Effector CD8-positive, alpha-beta T cell (primary cell): ENCODE results near the gene ZMIZ1.

Source experiments
- DNase-seq: peaks from one replicate; lab custom pipeline; 2025; lab: John Stamatoyannopoulos, UW

The ZMIZ1 gene

DNA sequence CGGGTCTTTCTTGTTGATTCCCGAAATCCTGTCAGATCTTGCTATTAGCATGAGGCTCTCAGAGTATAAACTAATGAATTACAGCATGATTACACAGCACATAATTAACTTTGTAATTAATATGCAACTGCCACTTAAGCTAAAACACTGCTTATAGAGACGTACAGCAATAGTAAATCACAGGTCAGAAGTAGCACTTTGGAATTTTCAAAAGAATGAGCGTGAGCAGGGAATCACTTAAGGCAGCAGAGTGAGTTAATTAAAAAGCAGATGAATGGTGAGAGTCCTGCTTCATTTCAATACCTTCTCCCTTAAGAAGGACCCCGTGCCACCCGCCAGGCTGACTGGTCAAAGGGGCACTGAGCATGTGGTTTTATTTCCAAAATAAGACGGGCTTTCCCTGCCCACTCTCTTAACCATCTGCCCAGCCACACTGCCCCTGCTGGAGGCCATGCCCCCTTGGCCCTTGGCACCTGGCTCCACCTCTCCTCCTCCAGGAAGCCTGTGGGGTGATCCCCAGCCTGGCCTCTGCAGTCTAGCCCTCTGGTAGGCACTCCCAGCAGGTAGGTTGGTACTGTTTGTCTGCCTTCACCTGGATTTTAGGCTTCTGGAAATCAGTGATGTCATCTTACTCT, 117.8 kb downstream of the ZMIZ1 start:
- DNase-seq: no peak

GRCh38 chr10:79187121-79187940, 118.6 kb downstream of the ZMIZ1 start:
- no peak for DNase-seq

DNA sequence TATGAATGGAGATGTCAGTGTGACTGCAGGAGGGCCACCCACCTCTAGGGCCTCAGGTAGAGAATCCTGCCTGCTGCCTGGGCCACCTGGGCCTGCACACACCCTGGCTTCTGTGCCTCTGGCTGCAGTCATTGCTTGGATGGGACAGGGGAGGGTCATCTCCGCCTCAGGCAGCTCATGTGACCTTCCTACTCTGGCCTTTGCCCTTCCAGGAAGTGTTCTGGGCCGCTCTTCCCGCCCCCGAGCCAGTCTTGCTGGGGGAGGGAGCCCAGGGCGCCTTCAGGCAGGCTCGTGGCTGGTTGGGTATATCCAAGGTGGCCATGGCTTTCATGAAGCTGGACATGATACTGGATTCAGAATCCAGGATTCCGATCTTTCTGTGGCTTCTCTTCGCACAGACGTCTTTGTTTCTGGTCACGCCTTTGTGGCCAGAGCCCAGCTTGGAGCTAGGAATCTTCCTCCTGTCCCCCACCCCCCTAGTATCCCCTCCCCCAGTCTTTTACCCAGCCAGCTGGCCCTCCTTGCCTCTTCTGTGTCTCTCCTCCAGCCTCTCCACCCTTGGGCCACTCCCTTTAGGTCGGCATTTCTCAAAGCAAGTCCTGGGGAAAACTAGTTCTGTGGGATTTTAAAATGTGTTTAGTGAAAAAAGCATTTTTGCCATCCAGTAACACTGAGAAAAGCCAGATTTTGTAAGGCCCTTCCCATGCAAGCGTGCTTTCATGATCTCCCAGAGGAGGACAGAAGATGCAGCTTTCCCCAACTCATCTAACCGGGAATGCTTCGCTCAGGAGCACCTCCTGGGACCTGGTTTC, 119.6 kb downstream of the ZMIZ1 start:
- no peak for DNase-seq

DNA sequence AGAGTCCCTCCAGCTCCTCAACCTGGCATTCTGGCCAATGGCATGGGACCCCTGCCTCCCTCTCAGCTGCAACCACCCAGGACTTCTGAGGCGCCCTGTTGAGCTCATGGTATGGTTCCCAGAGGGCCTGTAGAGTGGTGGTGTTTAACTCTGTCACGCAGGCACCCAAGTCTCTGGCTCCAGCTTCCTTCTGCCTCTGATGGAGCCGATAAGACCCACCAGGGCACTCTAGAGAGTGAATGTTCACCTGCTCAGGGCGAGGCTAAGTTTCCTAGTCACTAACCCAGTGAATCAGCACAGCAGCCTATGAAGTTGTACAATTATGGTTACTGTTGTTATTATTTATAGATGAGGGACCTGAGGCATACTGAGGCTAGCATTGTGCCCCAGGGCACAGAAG, 120.4 kb downstream of the ZMIZ1 start:
- no peak for DNase-seq

DNA sequence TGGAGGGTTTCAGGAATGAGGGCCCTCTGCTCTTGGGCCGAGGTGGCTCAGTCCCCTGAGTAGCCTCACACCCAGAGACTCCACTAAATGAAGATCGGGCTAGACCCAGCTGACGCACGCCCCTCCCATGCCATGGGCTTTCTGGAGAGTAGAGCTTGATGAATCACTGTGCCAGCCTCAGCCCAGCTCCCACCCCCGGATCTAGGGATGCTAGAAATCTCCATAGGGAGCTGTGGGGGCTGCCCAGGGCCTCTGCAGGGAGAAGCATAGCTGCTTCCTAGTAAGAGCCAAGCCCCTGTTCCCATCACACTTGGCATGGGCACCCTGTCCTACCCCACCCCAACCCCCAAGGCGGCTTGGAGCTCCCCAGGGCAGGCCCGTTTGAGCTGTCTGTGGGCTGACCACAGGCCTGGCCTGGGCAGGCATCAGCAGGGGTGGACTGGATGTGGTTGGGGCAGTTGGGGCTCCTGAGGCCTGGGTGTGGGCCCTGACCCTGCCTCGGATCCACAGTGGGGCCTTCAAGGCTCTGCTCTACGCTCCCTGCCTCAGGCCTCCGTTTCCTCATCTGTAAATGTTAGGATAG, 121.2 kb downstream of the ZMIZ1 start:
- no peak for DNase-seq

- no peak for DNase-seq
These were observed 122.0 kb downstream of the ZMIZ1 start for GRCh38 chr10:79190740-79191261.

GRCh38 chr10:79191951-79192676, 123.3 kb downstream of the ZMIZ1 start:
- DNase-seq: no peak

DNA sequence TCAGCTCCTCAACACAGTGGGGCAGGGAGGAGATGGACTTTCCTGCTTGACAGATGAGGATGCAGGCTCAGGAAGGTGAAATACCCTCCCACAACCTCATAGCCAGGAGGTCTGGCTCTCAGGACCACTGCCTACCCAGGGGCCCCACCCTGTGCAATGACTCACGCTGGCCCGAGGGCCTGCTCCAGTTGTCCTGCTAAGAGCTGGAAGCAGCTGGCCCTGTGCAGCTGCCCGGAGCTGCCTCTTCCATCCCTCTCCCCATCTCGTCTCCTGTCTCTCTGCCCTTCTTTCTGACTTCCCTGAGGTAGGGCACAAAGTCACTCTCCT, 123.9 kb downstream of the ZMIZ1 start:
- DNase-seq: no peak

GRCh38 chr10:79193694-79194382, 125.1 kb downstream of the ZMIZ1 start:
- no peak for DNase-seq

DNA sequence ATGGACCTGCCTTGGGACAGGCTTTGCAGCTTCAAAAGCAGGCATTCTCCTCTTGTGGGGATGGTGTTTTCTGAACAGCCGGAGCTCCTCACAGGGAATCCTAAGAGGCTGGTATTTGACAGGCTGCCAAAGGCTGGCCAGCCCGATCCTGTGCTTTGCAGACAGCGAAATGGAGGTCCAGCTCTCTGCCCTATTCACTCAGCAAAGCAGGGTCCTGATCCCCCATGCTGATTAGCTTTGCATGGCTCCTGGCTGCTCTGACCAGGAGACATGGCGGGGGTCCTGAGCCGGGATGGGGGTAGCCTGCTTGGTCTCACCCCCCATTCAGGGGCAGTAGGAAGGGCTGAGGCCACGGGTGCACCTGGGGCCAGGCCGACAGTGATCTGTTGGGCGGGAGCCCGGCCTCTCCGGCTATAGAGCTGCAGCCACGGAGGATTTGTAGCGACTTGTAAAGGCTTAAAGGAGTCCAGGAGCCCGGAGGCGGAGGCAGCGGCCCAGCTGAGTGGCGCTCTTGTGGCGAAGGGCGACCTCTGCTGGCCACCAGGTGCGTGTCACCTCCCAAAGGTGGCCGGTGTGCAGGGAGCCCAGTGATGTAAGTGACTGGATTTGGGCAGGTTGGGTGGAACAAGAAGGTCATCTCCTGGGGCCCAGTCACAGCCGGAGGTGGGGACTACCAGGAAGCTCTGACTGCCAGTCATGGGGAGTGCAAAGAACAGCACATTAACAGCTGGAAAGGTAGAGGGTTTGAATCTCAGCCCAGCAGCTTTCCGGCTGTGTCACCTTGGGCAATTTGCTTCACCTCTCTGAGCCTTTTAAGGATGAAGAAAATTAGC, 126.5 kb downstream of the ZMIZ1 start:
- peak; percentile 63 for DNase-seq

DNA sequence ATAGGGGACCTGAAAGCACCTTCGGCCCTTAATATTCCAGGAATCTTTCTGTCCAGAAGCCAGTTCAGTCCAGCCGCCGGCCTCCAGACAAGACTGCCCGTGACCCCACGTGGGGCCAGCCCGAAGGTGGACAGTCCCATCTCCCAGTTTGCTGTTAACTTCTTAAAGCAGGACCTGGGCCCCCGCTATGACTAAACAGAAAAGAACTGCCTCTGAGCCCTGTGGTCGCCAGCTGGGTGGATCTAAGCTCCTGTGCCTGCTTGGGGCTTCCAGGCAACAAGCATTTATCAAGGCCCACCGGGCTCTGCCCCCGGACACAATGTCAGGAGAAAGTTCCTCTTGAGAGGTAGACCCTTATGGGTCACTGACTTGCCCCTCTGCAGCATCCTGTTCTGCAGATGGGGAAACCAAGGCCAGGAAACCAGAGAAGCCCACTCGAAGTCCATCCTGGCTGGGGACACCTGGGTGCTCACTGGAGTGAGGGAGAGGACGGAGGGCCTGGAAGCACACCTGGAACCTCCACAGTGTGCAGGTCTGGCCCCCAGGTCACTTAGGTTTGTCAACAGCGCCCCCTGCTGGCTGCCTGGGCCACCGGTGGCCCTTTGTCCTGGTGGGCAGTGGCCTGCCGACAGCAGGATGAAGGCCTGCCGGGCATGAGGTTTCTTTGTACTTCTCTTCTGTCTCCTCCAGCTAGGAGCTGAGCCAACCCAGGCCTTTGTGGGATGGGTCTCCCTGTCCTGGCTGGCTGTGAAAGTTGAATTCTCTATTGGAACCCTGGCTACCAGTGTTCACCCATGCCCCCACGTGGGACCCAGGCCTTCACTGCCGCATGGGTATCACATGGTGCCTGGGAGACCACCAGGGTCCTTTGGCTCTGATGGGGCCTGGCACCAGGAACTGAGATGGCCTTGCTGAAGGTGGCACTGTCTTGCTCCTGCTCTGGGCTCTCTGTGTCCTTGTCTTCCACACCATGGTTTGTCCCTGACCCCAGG, 128.0 kb downstream of the ZMIZ1 start:
- DNase-seq: peak; percentile 60

DNA sequence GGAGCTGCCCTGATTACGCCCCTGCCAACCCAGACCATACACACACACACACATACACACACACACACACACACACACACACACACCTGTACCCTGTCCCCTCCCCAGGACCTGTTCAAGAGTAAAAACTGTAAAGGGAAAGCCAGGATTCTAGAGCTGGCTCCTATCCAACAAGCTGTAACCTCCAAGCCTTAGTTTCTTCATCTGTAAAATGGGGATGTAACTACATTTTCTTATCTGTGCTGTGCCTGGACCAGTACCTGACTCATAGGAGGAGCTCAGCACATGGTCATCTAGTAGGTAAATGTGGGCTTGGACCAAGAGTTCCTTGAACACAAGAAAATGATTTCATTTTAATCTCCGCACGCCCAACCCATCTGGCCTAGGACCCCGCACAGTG, 128.8 kb downstream of the ZMIZ1 start:
- no peak for DNase-seq

DNA sequence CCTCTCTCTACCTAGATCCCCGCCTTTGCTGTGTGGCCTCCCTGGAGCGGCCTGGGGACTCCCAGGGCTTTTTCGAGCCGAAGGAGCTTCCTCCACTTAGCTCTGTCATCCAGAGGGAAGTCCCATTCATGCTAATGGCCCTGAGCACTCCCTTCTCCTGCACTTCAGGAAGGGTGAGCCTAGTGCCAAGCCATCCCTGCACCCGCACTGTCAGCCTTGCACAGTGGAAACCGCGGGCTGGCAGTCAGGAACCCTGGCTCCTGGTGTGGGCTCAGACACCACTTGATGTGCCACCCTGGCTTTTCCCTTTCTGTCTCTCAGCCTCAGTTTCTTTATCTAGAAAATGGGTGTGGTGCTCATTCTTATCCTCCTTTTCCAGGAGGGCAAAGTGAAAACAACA, 131.6 kb downstream of the ZMIZ1 start:
- no peak for DNase-seq

DNA sequence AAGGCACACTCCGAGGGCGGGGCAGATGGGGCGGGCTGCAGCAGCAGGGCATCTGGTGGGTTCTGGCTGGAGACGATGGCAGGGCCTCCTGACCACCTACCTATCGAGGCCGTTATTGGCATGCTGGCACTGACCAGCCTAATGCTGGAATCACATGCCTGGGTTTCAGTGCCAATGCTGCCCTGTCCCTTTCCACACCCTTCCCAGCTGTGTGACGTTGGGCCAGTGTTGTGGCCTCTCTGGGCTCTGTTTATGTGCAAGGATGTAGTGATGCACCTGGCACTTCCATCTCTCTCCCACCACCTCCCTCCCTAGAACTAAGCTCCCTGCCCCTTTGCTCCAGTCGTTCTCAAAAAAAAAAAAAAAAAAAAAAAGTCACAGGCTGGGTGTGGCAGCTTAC, 132.9 kb downstream of the ZMIZ1 start:
- no peak for DNase-seq

DNA sequence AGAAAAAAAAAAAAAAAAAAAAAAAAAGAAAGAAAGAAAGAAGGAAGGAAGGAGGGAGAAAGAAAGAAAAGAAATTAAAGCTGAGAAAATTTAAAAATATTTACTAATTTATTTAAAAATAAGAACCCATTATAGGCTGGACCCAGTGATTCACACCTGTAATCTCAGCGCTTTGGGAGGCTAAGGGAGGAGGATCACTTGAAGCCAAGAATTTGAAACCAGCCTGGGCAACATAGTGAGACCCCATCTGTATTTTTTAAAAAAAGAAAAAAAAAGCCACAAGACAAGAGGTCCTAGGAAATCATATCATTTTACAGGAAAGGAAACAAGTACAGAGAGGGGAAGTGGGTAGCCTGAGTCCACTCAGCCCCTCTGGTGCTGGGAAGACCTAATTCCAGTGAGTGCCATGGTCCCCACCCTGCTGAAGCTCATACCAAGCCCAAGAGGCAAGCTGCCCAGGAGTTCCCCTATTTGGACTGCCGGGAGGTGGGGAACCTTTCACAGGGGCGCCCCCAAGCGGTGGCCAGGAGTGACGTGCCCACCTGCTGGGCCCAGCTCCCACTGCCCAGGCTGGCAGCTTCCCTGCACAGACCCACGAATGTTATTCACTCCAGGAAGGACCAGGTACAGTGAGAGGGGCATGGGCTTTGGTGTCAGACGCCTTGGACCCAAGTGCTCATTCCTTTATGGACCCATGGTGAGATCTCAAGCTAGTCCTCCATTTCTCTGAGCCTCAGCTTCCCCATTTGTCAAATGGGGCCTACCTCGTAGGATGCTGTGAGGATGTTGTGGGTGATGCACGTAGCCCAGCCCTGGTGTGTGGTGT, 133.6 kb downstream of the ZMIZ1 start:
- no peak for DNase-seq

- DNase-seq: no peak
These were observed 134.4 kb downstream of the ZMIZ1 start for GRCh38 chr10:79203014-79203644.

GRCh38 chr10:79203833-79204232, 135.1 kb downstream of the ZMIZ1 start:
- DNase-seq: no peak
